Activated naive CD8-positive, alpha-beta T cell treated with anti-CD3 and anti-CD28 coated beads for 36 hours (primary cell): ENCODE measurements around the gene SIN3A. TPM values are rescaled to one million over a fixed set of nuclear protein-coding genes. Genes with fewer than 3 reads are reported as not detected.
"Not testable (repeated sequence)": the region's sequence is repeated elsewhere in the genome, so short reads cannot be mapped to it uniquely, and the experiment has no call there.

Experiments
- DNase-seq: peaks from one replicate; pipeline ENCODE4 v3.0.0; 2021
- H3K27ac Mint-ChIP-seq: one replicate; pipeline ENCODE4 v1.8.0; 2022; ENCODE audit warnings: mild to moderate bottlenecking, moderate library complexity, mixed read lengths
- H3K27me3 Mint-ChIP-seq: one replicate; pipeline ENCODE4 v1.8.0; 2022; ENCODE audit warnings: mild to moderate bottlenecking, mixed read lengths
- H3K36me3 Mint-ChIP-seq: one replicate; pipeline ENCODE4 v1.8.0; 2021; ENCODE audit warnings: mild to moderate bottlenecking, mixed read lengths
- H3K4me1 Mint-ChIP-seq: one replicate; pipeline ENCODE4 v1.8.0; 2021; ENCODE audit warnings: mixed read lengths
- H3K4me3 Mint-ChIP-seq: one replicate; pipeline ENCODE4 v1.8.0; 2022; ENCODE audit warnings: mild to moderate bottlenecking, moderate library complexity, mixed read lengths
- H3K9me3 Mint-ChIP-seq: one replicate; pipeline ENCODE4 v1.8.0; 2022; ENCODE audit warnings: mixed read lengths
- total RNA-seq, 2 experiments: library from RNA; stranded (reverse); gene quantifications; one replicate each; pipeline ENCODE4 v1.2.3, GENCODE V29; 2021

SIN3A gene
- total RNA-seq, 2 experiments from 2014 or later: 74.2 to 77.0 TPM

GRCh38 chr15:75453703-75454470, 2.4 kb upstream of the SIN3A start:
- no peaks in the 10 kb centered on the region for H3K27me3 Mint-ChIP-seq
- peaks cover 24% of the 10 kb centered on the region for H3K4me1 Mint-ChIP-seq
- peaks cover 7% of the 10 kb centered on the region for H3K36me3 Mint-ChIP-seq
- H3K4me3 Mint-ChIP-seq: peak overlapping the region; percentile 93
- peak overlapping the region; percentile 99 for H3K27ac Mint-ChIP-seq
- DNase-seq: peak; percentile 98
- no peaks in the 10 kb centered on the region for H3K9me3 Mint-ChIP-seq

DNA sequence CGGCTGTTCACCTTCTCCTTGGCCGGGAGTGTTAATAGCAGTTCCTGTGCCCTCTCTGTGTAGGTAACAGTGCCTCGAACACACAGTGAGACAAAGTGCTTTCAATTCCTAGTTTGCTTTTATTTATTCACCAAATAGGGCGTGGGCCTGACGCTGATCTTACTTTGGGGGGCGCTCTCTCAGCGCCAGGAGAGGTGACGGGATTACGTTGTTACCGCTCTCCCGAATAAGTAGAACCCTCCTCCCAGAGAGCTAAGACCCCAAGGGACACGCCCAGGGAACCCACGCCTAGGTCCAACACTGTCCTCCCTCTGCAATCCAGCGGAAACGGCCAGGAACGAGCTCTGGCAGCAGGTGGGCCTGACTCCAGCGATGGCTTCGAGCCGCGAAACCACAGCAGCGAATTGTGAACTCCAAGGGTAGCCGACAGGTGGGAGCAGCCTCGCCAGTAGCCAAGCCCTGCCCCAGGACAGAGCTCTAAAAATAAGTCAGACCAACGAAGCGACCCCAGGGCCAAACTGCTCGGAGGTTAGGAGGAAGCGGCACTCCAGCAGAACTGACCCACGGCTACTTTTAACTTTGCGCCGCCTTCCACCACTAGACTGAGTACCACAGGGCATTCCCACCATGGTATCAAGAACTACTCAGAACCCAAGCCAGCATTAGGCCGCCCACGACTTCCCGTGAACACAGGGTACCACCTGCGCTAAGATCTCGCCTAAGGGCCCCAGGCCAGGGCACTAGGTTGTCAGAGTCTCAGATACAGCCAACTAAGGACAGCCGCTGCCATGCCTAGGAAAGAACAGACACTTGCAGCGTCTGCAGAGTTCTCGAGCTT, 1.6 kb upstream of the SIN3A start:
- Mint-ChIP-seq H3K4me3 (peak overlapping the region; percentile 93), H3K36me3 (peaks cover 7% of the 10 kb centered on the region), H3K4me1 (peaks cover 27% of the 10 kb centered on the region), H3K27ac (peak overlapping the region; percentile 99), H3K27me3 (no peaks in the 10 kb centered on the region), H3K9me3 (no peaks in the 10 kb centered on the region)
- DNase-seq: peak; percentile 74

DNA sequence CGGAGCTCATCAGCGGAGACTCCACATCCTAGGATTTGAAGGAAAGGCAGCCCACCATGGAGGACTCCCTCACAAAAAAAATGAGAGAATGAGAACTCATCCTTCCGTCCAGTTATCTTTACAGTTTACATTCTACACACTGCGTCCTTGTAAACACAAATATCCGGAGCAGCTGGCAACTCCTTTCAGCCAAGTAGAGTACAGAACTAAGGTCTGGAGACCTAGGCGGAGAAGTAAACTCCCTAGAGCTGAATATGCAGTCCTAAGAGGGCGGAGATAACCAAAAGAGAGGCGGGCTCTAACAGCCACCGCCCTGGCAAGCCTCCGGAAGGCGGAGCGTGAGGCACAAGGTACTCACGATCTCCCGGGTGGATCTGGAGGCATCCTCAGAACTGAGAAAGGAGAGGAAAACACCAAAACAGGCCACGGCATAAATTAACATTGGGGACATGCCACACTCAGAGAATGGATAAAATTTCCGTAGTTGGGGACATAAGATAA, 924 bp upstream of the SIN3A start:
- Mint-ChIP-seq H3K27me3 (no peaks in the 10 kb centered on the region), H3K27ac (peak overlapping the region; percentile 99), H3K9me3 (no peaks in the 10 kb centered on the region), H3K4me3 (peak overlapping the region; percentile 93), H3K4me1 (peaks cover 31% of the 10 kb centered on the region), H3K36me3 (peaks cover 10% of the 10 kb centered on the region)
- DNase-seq: peak; percentile 82

GRCh38 chr15:75451202-75451673, 252 bp downstream of the SIN3A start:
- no peaks in the 10 kb centered on the region for H3K9me3 Mint-ChIP-seq
- H3K36me3 Mint-ChIP-seq: peaks cover 16% of the 10 kb centered on the region
- H3K27me3 Mint-ChIP-seq: no peaks in the 10 kb centered on the region
- H3K4me1 Mint-ChIP-seq: peaks cover 39% of the 10 kb centered on the region
- peak overlapping the region; percentile 91 for H3K27ac Mint-ChIP-seq
- peak overlapping the region; percentile 93 for H3K4me3 Mint-ChIP-seq
- no peak for DNase-seq

DNA sequence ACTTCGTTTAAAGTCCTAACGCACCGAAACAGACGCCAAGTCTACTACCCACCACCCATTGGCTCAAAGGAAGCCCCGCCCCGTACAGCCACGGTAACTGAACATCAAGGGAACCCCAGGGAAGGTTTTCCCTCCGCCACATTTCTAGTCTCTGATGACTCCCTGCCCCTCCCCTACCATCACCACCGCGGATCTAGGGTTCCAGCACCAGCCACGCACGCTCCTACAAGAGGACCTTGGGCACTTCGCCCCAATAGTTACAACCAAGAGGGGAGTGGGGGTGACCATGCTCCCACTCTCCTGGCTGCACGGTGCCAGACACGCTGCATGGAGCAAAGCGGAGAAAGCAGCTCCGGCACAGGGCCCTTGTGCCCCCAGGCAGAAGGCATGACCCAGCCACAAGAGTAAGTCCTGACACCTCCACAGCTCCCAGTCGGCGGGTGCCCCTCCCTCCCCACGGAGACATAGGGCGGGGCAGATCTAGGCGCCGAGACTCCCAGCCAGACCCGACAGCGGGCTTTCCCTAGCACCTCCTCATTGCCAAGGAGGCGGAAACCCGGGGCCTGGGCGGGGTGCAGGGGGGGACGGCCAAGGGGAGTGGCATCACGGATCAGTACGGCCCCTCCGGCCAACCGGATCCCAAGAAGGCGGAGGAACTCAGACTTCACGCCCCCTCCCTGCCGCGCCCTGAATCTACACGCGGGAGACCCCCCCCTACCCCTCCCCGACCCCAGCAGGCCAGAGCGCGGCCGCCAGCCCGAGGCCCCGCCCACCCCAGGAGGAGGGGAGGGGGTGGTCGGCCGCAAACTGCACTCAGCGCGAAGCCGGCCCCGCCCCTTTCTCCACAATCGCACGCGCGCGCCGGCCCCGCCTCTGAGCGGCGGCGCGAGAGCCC, 936 bp downstream of the SIN3A start:
- Mint-ChIP-seq H3K27me3 (no peaks in the 10 kb centered on the region), H3K4me3 (peak overlapping the region; percentile 93), H3K9me3 (no peaks in the 10 kb centered on the region), H3K36me3 (peaks cover 21% of the 10 kb centered on the region), H3K27ac (peak overlapping the region; percentile 92), H3K4me1 (peaks cover 43% of the 10 kb centered on the region)
- peak; percentile 96 for DNase-seq

GRCh38 chr15:75449585-75450306, 1.7 kb downstream of the SIN3A start:
- no peak for DNase-seq
- Mint-ChIP-seq H3K9me3 (no peaks in the 10 kb centered on the region), H3K27ac (peak overlapping the region; percentile 92), H3K27me3 (no peaks in the 10 kb centered on the region), H3K4me1 (peaks cover 43% of the 10 kb centered on the region), H3K4me3 (peak overlapping the region; percentile 92), H3K36me3 (peaks cover 21% of the 10 kb centered on the region)

GRCh38 chr15:75448171-75448570, 3.3 kb downstream of the SIN3A start:
- not testable (repeated sequence) for H3K27ac Mint-ChIP-seq, H3K9me3 Mint-ChIP-seq, H3K27me3 Mint-ChIP-seq, DNase-seq, H3K4me3 Mint-ChIP-seq
- Mint-ChIP-seq H3K4me1 (peaks cover 56% of the 10 kb centered on the region), H3K36me3 (peaks cover 26% of the 10 kb centered on the region)

DNA sequence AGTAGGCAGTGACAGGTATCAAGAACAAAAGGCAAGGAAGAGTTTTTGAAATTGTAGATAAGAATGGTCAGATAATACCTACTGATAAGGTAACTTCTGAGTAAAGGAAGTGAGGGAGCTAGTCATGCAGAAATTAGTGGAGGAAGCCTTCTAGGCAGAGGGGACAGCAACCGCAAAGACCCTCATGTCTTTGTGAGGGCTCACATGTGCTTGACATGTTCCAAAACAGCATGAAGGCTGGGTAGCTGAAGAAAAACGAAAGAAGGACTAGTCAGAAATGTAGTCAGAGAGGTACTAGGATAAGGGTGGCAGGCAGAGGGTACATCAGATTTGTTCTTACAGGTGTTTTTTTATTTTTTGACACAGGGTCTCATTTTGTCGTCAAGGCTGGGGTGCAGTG, 5.3 kb downstream of the SIN3A start:
- DNase-seq: no peak
- no peaks in the 10 kb centered on the region for H3K9me3 Mint-ChIP-seq
- H3K27ac Mint-ChIP-seq: peak overlapping the region; percentile 82
- peaks cover 33% of the 10 kb centered on the region for H3K36me3 Mint-ChIP-seq
- H3K27me3 Mint-ChIP-seq: no peaks in the 10 kb centered on the region
- H3K4me1 Mint-ChIP-seq: peaks cover 53% of the 10 kb centered on the region
- H3K4me3 Mint-ChIP-seq: peak overlapping the region; percentile 11

- H3K4me3 Mint-ChIP-seq, DNase-seq, H3K27me3 Mint-ChIP-seq, H3K27ac Mint-ChIP-seq, H3K9me3 Mint-ChIP-seq: not testable (repeated sequence)
- peaks cover 55% of the 10 kb centered on the region for H3K4me1 Mint-ChIP-seq
- peaks cover 37% of the 10 kb centered on the region for H3K36me3 Mint-ChIP-seq
These were observed 6.2 kb downstream of the SIN3A start for GRCh38 chr15:75445324-75445723.

DNA sequence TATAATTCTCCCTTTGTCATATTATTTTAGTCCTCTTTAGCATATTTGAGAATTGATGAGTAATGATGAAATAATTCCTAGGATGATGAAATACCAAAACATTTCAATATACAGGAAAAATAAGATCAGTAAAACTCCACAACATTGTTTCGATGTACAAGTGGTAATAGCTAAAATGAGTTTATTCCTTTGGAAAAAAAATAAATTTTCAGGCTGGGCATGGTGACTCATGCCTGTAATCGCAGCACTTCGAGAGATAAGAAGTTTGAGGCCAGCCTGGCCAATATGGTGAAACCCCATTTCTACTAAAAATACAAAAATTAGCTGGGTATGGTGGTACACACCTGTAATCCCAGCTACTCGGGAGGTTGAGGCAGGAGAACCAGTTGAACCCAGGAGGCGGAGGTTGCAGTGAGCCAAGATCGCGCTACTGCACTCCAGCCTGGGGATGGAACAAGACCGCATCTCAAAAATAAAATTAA, 7.5 kb downstream of the SIN3A start:
- H3K27ac Mint-ChIP-seq: peak overlapping the region; percentile 76
- not testable (repeated sequence) for H3K9me3 Mint-ChIP-seq, DNase-seq, H3K27me3 Mint-ChIP-seq, H3K4me3 Mint-ChIP-seq
- peaks cover 41% of the 10 kb centered on the region for H3K36me3 Mint-ChIP-seq
- peaks cover 47% of the 10 kb centered on the region for H3K4me1 Mint-ChIP-seq

GRCh38 chr15:75437721-75438120, 13.8 kb downstream of the SIN3A start:
- H3K27ac Mint-ChIP-seq: peak overlapping the region; percentile 68
- peaks cover 33% of the 10 kb centered on the region for H3K36me3 Mint-ChIP-seq
- peaks cover 37% of the 10 kb centered on the region for H3K4me1 Mint-ChIP-seq
- no peaks in the 10 kb centered on the region for H3K27me3 Mint-ChIP-seq
- H3K4me3 Mint-ChIP-seq: no peak overlapping the region
- H3K9me3 Mint-ChIP-seq: no peaks in the 10 kb centered on the region
- DNase-seq: no peak

DNA sequence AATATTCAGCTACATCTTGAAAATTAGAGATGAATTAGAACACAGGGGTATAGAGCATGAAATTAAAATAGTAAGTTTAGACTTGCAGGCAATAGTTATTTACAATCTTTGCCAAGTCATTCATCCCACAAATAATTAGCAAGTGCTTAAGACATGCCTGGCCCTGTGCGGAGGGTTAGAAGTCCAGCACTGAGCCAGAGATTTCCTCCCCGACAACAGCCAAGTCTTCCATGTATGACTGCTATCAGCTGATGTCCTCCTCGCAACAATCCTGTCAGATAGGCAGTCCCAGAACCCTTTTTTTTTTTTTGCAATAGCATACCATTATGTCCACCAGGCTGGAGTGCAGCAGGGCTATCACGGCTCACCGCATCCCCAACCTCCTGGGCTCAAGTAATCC, 14.6 kb downstream of the SIN3A start:
- no peak overlapping the region for H3K27ac Mint-ChIP-seq

DNA sequence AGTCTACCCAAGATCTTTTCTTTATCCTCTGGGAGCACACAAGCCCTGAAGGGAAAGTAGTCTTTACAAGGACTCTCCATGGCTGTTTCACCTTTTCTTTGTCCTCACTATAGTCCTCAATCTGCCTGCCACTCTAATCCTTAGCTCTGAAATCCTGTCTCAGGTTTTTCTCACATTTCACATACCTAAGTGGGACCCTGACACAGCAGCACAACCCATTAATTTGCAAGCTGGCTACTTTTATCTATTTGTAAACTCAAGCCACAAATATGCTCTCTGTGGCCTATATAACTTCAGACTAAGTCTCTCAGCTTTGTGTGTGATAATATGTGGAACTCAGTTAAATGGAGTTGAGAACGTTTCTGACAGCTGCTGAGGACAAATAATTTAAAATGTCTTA, 19.8 kb downstream of the SIN3A start:
- no peaks in the 10 kb centered on the region for H3K9me3 Mint-ChIP-seq
- H3K27me3 Mint-ChIP-seq: no peaks in the 10 kb centered on the region
- H3K36me3 Mint-ChIP-seq: peaks cover 30% of the 10 kb centered on the region
- H3K4me3 Mint-ChIP-seq: no peak overlapping the region
- no peak overlapping the region for H3K27ac Mint-ChIP-seq
- DNase-seq: no peak
- H3K4me1 Mint-ChIP-seq: peaks cover 33% of the 10 kb centered on the region

More for the DNA sequence above, 14.6 kb downstream of the SIN3A start:
- H3K4me3 Mint-ChIP-seq: no peak overlapping the region
- H3K9me3 Mint-ChIP-seq: no peaks in the 10 kb centered on the region
- DNase-seq: no peak
- peaks cover 32% of the 10 kb centered on the region for H3K36me3 Mint-ChIP-seq
- H3K27me3 Mint-ChIP-seq: no peaks in the 10 kb centered on the region
- peaks cover 42% of the 10 kb centered on the region for H3K4me1 Mint-ChIP-seq

DNA sequence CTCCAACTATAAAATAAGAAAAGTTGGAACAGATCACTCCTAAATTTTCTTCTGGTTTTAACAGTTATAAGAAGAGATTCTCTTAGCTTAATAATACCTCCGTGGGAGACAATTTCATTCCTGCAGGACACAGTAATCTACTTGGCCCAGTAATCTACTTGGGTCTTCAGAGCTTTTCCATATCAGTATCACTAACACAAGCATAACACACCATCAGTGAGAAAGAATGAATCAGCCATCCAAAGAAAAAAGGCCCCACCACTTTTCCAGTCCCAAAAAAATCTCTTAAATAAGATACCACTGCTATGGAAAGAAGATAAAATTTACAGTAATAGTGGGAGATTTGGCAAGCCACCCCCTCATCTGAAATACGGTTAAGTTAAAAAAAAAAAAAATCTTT, 20.2 kb downstream of the SIN3A start:
- Mint-ChIP-seq H3K9me3 (no peaks in the 10 kb centered on the region), H3K27ac (no peak overlapping the region), H3K27me3 (no peaks in the 10 kb centered on the region), H3K36me3 (peaks cover 30% of the 10 kb centered on the region), H3K4me1 (peaks cover 36% of the 10 kb centered on the region), H3K4me3 (no peak overlapping the region)
- no peak for DNase-seq
